ENCODE results near the gene LEMD2. TPM values are rescaled to one million over a fixed set of nuclear protein-coding genes. Genes with fewer than 3 reads are reported as not detected.

The LEMD2 gene
- total and polyA plus RNA-seq, 9 of the 15 experiments (the other 6 are each of a cell fraction or from before 2014, with no cell fraction given), result 0.32 to 46.3 (median 30.8) TPM

DNA sequence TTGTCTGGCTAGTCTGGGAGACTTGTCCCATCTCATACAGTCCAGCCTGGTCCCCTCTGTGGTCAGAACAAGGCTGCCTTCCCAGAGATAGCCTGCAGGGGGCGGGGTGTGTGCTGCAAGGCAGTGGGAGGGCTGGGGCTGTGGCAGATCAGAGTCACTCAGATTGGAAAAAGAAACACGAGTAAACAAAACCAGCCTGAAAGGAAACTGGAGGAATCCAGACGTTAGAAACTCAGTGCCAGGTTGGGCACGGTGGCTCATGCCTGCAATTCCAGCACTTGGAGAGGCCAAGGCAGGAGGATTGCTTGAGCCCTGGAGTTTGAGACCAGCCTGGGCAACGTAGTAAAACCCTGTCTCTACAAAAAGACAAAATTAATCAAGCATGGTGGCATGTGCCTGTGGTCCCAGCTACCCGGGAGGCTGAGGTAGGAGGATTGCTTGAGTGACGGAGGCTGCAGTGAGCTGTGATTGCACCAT is 20.2 kb downstream of the LEMD2 start (continued):
- peak; percentile 19; the same call in 1 of the 2 replicates for TF ChIP-seq ESRRA (IDR thresholded peaks at IDR 0.05; ENCODE audit: borderline replicate concordance, low read depth)
- TF ChIP-seq ATF7 (IDR thresholded peaks at IDR 0.05), result 0 out of 2 replicates have a peak, but pooled peaks have one; percentile 11
- no peak for TF ChIP-seq PHB (CRISPR knock-in tag; IDR thresholded peaks at IDR 0.05)
- no peak for TF ChIP-seq ZKSCAN8 (CRISPR knock-in tag; IDR thresholded peaks at IDR 0.05)
- no peak for TF ChIP-seq RCOR1 (IDR thresholded peaks at IDR 0.05; ENCODE audit: borderline replicate concordance in 1 of 2, low read depth in 2 of 2, low read length in 2 of 2)
- TF ChIP-seq HNRNPL (IDR thresholded peaks at IDR 0.05; ENCODE audit: low read depth, low read length), result no peak
- TF ChIP-seq, protein P1, sequence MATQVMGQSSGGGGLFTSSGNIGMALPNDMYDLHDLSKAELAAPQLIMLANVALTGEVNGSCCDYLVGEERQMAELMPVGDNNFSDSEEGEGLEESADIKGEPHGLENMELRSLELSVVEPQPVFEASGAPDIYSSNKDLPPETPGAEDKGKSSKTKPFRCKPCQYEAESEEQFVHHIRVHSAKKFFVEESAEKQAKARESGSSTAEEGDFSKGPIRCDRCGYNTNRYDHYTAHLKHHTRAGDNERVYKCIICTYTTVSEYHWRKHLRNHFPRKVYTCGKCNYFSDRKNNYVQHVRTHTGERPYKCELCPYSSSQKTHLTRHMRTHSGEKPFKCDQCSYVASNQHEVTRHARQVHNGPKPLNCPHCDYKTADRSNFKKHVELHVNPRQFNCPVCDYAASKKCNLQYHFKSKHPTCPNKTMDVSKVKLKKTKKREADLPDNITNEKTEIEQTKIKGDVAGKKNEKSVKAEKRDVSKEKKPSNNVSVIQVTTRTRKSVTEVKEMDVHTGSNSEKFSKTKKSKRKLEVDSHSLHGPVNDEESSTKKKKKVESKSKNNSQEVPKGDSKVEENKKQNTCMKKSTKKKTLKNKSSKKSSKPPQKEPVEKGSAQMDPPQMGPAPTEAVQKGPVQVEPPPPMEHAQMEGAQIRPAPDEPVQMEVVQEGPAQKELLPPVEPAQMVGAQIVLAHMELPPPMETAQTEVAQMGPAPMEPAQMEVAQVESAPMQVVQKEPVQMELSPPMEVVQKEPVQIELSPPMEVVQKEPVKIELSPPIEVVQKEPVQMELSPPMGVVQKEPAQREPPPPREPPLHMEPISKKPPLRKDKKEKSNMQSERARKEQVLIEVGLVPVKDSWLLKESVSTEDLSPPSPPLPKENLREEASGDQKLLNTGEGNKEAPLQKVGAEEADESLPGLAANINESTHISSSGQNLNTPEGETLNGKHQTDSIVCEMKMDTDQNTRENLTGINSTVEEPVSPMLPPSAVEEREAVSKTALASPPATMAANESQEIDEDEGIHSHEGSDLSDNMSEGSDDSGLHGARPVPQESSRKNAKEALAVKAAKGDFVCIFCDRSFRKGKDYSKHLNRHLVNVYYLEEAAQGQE (IDR thresholded peaks at IDR 0.05; ENCODE audit: borderline replicate concordance), result peak; percentile 66; the same call in 1 of the 2 replicates
- TF ChIP-seq, protein P1 (CRISPR knock-in tag; IDR thresholded peaks at IDR 0.05; ENCODE audit: low read depth), result no peak
- TF ChIP-seq ZNF668 (CRISPR knock-in tag; IDR thresholded peaks at IDR 0.05), result no peak
- no peak for TF ChIP-seq KLF16 (IDR thresholded peaks at IDR 0.05)
- no peak for TF ChIP-seq ZEB2 (IDR thresholded peaks at IDR 0.05)
- no peak for TF ChIP-seq ZFPM2 (CRISPR knock-in tag; IDR thresholded peaks at IDR 0.05)
- no peak for TF ChIP-seq RBM17 (IDR thresholded peaks at IDR 0.05; ENCODE audit: borderline replicate concordance, low read depth, low read length)
- TF ChIP-seq, protein P2, sequence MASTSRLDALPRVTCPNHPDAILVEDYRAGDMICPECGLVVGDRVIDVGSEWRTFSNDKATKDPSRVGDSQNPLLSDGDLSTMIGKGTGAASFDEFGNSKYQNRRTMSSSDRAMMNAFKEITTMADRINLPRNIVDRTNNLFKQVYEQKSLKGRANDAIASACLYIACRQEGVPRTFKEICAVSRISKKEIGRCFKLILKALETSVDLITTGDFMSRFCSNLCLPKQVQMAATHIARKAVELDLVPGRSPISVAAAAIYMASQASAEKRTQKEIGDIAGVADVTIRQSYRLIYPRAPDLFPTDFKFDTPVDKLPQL (IDR thresholded peaks at IDR 0.05; ENCODE audit: extremely low read depth, insufficient read length), result no peak

Data from K562 (cell line).